Ovary (tissue), 3 donors: ENCODE data around the gene MRPL18.

Experiments used
- CTCF ChIP-seq, 3 donors: fragments of 450-650 bp in 2 of 3; fragments of 200-600 bp in 1 of 3; IDR thresholded peaks; one replicate each; pipeline versions ENCODE4 v1.5.1 to v1.8.0; 2016 to 2022; ENCODE audit warnings: antibody characterized with exemption in 3 of 3, mild to moderate bottlenecking in 1 of 3
- EP300 ChIP-seq: sonication (generic); formaldehyde crosslinking; IDR thresholded peaks from one replicate; pipeline ENCODE4 v1.6.1; 2017; ENCODE audit warnings: antibody characterized with exemption
- POLR2A ChIP-seq: fragments of 450-650 bp; IDR thresholded peaks from one replicate; pipeline ENCODE4 v1.6.1; 2017; ENCODE audit warnings: antibody characterized with exemption, mild to moderate bottlenecking, moderate library complexity
- donor health status: DM: no; HTN: no; CAD: no.

GRCh38 chr6:159836718-159837490, 46.6 kb downstream of the MRPL18 start:
- TF ChIP-seq CTCF (IDR thresholded peaks at IDR 0.05) (no peak), POLR2A (no peak), EP300 (no peak)
